A673 (cell line): ENCODE data around the gene EMILIN2.

Experiments
- CTCF ChIP-seq: fragments of 300-800, 200-600 bp; sonication (generic); conservative IDR thresholded peaks from 2 replicates; pipeline ENCODE4 v1.5.1; 2017; ENCODE audit warnings: low read depth, mild to moderate bottlenecking, antibody characterized with exemption, low read length, moderate library complexity, mixed read lengths
- EZH2 ChIP-seq: fragments of 200-600 bp; sonication (generic); IDR thresholded peaks from 2 replicates; pipeline ENCODE4 v1.6.1; 2017; ENCODE audit warnings: borderline replicate concordance, low read depth, mild to moderate bottlenecking, mixed read lengths, antibody characterized with exemption, low read length; ENCODE audit not compliant: poor library complexity, severe bottlenecking

- TF ChIP-seq CTCF (no peak), EZH2 (no peak)
Measured at GRCh38 chr18:2923464-2923863, 76.7 kb downstream of the EMILIN2 start.
